HepG2 (cell line): ENCODE data around the gene CPOX. TPM values are rescaled to one million over a fixed set of nuclear protein-coding genes. Genes with fewer than 3 reads are reported as not detected.

Source experiments
- ATAC-seq: fragments of 200-7000 bp; cut with Tn5 transposase; 3 replicates; pipeline ENCODE4 v1.9.1; 2020; ENCODE audit warnings: mild to moderate bottlenecking, moderate library complexity
- BruUV-seq: library from RNA; stranded (reverse); fragments of 400-500 nt; replicated peaks from 2 replicates; lab custom pipeline; 2021; lab: Mats Ljungman, UMichigan
- CTCF ChIA-PET: fragments of 300-600 bp; formaldehyde crosslinking; extraction: SDS; loops from one replicate; lab custom pipeline; 2021; ENCODE audit warnings: low total read pairs, inconsistent platforms, low intra/inter-chr PET ratio; lab: Yijun Ruan, JAX
- POLR2A ChIA-PET: fragments of 350-600 bp; sonication (Branson Sonifier 250); formaldehyde crosslinking; loops from one replicate; lab custom pipeline; 2020; ENCODE audit warnings: antibody characterized with exemption, inconsistent platforms; lab: Yijun Ruan, JAX
- DNase-seq: peaks from one replicate; pipeline ENCODE4 v3.0.0-alpha.2; 2015; ENCODE audit warnings: low spot score
- FAIRE-seq: peaks from 3 replicates; lab custom pipeline; 2011; peaks lifted over from hg19 to GRCh38; lab: Jason Lieb, UNC
- H2AFZ ChIP-seq: one replicate; pipeline ENCODE4 v1.6.1; 2011; ENCODE audit warnings: low read length, inconsistent platforms
- H3K27ac ChIP-seq: fragments of 300-600 bp; 3 replicates; pipeline ENCODE4 v1.8.0; 2011; ENCODE audit warnings: mixed run types, mild to moderate bottlenecking, mixed read lengths, low read length, inconsistent platforms; ENCODE audit not compliant: insufficient read depth; ENCODE audit errors: extremely low read length
- H3K27me3 ChIP-seq, 2 experiments: fragments of 200-600 bp in 1 of 2; 2 replicates in 1 of 2; 3 replicates in 1 of 2; pipeline versions ENCODE4 v1.6.0 to v1.8.0; 2011; ENCODE audit warnings: low read length in 2 of 2, mild to moderate bottlenecking in 2 of 2, moderate library complexity in 2 of 2, inconsistent platforms in 1 of 2; ENCODE audit not compliant: insufficient read depth in 2 of 2, control insufficient read depth in 1 of 2
- H3K36me3 ChIP-seq, 2 experiments: fragments of 200-600 bp in 1 of 2; replicated peaks in 1 of 2; 2 replicates in 1 of 2; 3 replicates in 1 of 2; pipeline versions ENCODE4 v1.5.1 to v1.8.0; 2011; ENCODE audit warnings: low read length in 2 of 2, inconsistent platforms in 1 of 2; ENCODE audit not compliant: insufficient read depth in 2 of 2, control insufficient read depth in 1 of 2
- H3K4me1 ChIP-seq: 2 replicates; pipeline ENCODE4 v1.5.1; 2012; ENCODE audit warnings: low read length, inconsistent platforms; ENCODE audit not compliant: insufficient read depth
- H3K4me2 ChIP-seq: 2 replicates; pipeline ENCODE4 v1.6.0; 2011; ENCODE audit warnings: low read depth, low read length, inconsistent platforms
- H3K4me3 ChIP-seq, 3 experiments: fragments of 200-600 bp in 1 of 3; sonication (generic), shearing (Covaris generic) in 1 of 3; replicated peaks in 1 of 3; 2 replicates each; pipeline ENCODE4 v1.5.1; 2011 to 2016; ENCODE audit warnings: low read length in 3 of 3, inconsistent platforms in 2 of 3, low read depth in 2 of 3, mild to moderate bottlenecking in 2 of 3, control low read depth in 1 of 3, mixed read lengths in 1 of 3; ENCODE audit not compliant: insufficient read depth in 1 of 3
- H3K79me2 ChIP-seq: one replicate; pipeline ENCODE4 v1.6.1; 2011; ENCODE audit warnings: low read length, inconsistent platforms; ENCODE audit not compliant: insufficient read depth
- H3K9ac ChIP-seq: 2 replicates; pipeline ENCODE4 v1.6.0; 2011; ENCODE audit warnings: mild to moderate bottlenecking, low read depth, low read length, inconsistent platforms; ENCODE audit not compliant: insufficient read depth
- H3K9me3 ChIP-seq: 2 replicates; pipeline ENCODE4 v1.5.1; 2012; ENCODE audit warnings: mild to moderate bottlenecking, low read length
- H4K20me1 ChIP-seq: 2 replicates; pipeline ENCODE4 v1.6.0; 2011; ENCODE audit warnings: inconsistent platforms, mild to moderate bottlenecking, low read length, moderate library complexity; ENCODE audit not compliant: insufficient read depth
- NFAT5 ChIP-seq: sonication (generic); formaldehyde crosslinking; IDR thresholded peaks from 2 replicates; pipeline ENCODE4 v1.4.0; 2020; ENCODE audit warnings: missing genetic modification reagents
- NFE2L2 ChIP-seq: fragments of 150-350 bp; IDR thresholded peaks from 2 replicates; pipeline ENCODE4 v1.6.1; 2014; ENCODE audit warnings: low read length
- POLR2G ChIP-seq: fragments of 200-400 bp; formaldehyde crosslinking; IDR thresholded peaks from 2 replicates; pipeline ENCODE4 v1.6.1; 2018; ENCODE audit warnings: mild to moderate bottlenecking, low read depth, low read length, moderate library complexity
- SMARCC2 ChIP-seq: fragments of 450-650 bp; IDR thresholded peaks from 2 replicates; pipeline ENCODE4 v1.6.1; 2017; ENCODE audit warnings: antibody characterized with exemption, mild to moderate bottlenecking
- SNAPC5 ChIP-seq: sonication (generic); formaldehyde crosslinking; IDR thresholded peaks from 2 replicates; pipeline ENCODE4 v1.8.1; 2023; ENCODE audit warnings: mild to moderate bottlenecking, missing genetic modification reagents, borderline replicate concordance
- SSRP1 ChIP-seq: IDR thresholded peaks from 2 replicates; pipeline ENCODE4 v1.6.1; 2016; ENCODE audit warnings: control low read depth
- STAG1 ChIP-seq: sonication (generic); formaldehyde crosslinking; IDR thresholded peaks from 2 replicates; pipeline ENCODE4 v1.4.0; 2020; ENCODE audit warnings: missing genetic modification reagents
- ZBTB34 ChIP-seq: sonication (generic); formaldehyde crosslinking; IDR thresholded peaks from 2 replicates; pipeline ENCODE4 v1.8.0; 2022; ENCODE audit warnings: mild to moderate bottlenecking, missing genetic modification reagents
- ZFP36L2 ChIP-seq: sonication (generic); formaldehyde crosslinking; IDR thresholded peaks from 2 replicates; pipeline ENCODE4 v1.4.0; 2020; ENCODE audit warnings: missing genetic modification reagents
- ZNF3 ChIP-seq: IDR thresholded peaks from 2 replicates; pipeline ENCODE4 v1.7.0; 2017; ENCODE audit warnings: inconsistent platforms
- ZNF543 ChIP-seq: sonication (generic); formaldehyde crosslinking; IDR thresholded peaks from 2 replicates; pipeline ENCODE4 v1.4.0; 2020; ENCODE audit warnings: mild to moderate bottlenecking, missing genetic modification reagents
- ZNF556 ChIP-seq: sonication (generic); formaldehyde crosslinking; IDR thresholded peaks from 2 replicates; pipeline ENCODE4 v1.4.0; 2020; ENCODE audit warnings: mild to moderate bottlenecking, missing genetic modification reagents, borderline replicate concordance
- ZNF564 ChIP-seq: sonication (generic); formaldehyde crosslinking; IDR thresholded peaks from 2 replicates; pipeline ENCODE4 v1.8.1; 2023; ENCODE audit warnings: mild to moderate bottlenecking, missing genetic modification reagents
- ZSCAN25 ChIP-seq: sonication (generic); formaldehyde crosslinking; IDR thresholded peaks from 2 replicates; pipeline ENCODE4 v1.8.0; 2022; ENCODE audit warnings: mild to moderate bottlenecking, missing genetic modification reagents
- WGBS: methylation state at CpG from one replicate; pipeline ENCODE4 v1.1.6; 2017; ENCODE audit warnings: low lambda C conversion rate; 5-methylcytosine and 5-hydroxymethylcytosine counted together
- in situ Hi-C: cut with HindIII; loops from 2 replicates; pipeline ENCODE4 v1.10.0; 2017; ENCODE audit warnings: low pct_unique_long_range_greater_than_20kb; ENCODE audit not compliant: extremely low pct_ligation_motif_present
- intact Hi-C: fragments of 100-400 bp; cut with micrococcal nuclease; formaldehyde crosslinking; loops from one replicate; pipeline ENCODE4 v1.10.0; 2022; ENCODE audit not compliant: unreplicated experiment
- polyA plus RNA-seq, 8 experiments: library from polyadenylated mRNA; depleted of rRNA in 3 of 8; stranded (reverse) in 7 of 8; unstranded in 1 of 8; fragments of >200 nt; fragmentation: Illumina TruSeq in 4 of 8; extraction: Trizol in 4 of 8; gene quantifications; 2 replicates each; pipeline versions ENCODE4 v1.2.1 to v1.2.3, GENCODE V29; 2011 to 2016; ENCODE audit warnings: low read depth in 4 of 8, missing spikeins in 1 of 8, mixed read lengths in 1 of 8; ENCODE audit not compliant: insufficient read depth in 1 of 8
- total RNA-seq, 5 experiments: library from RNA; depleted of rRNA; stranded (reverse); fragments of >200 nt; fragmentation: Illumina TruSeq; extraction: Trizol; gene quantifications; 2 replicates each; pipeline ENCODE4 v1.2.3, GENCODE V29; 2016; ENCODE audit warnings: low read depth in 1 of 5

CPOX gene
- total and polyA plus RNA-seq, 2 of the 13 experiments (the other 11 are each of a cell fraction or from before 2014, with no cell fraction given), result 34.2 to 37.2 TPM

GRCh38 chr3:98545940-98546339 is 47.5 kb downstream of the CPOX start:
- CTCF ChIA-PET, result no interaction called here
- H3K27me3 ChIP-seq, result no peaks in the 10 kb centered on the region

GRCh38 chr3:98542623-98543022 is 50.8 kb downstream of the CPOX start:
- POLR2A ChIA-PET, result no interaction called here
- H3K4me3 ChIP-seq, result no peak overlapping the region
- H3K27ac ChIP-seq, result no peak overlapping the region
- no peaks in the 10 kb centered on the region for H3K36me3 ChIP-seq
- H3K79me2 ChIP-seq, result no peaks in the 10 kb centered on the region
- ATAC-seq, result no peak; the same call in 2 of the 3 replicates
- intact Hi-C loops (no loop called here), in situ Hi-C loops (no loop called here)
- H3K27me3 ChIP-seq, result no peaks in the 10 kb centered on the region
- H3K4me2 ChIP-seq, result no peak overlapping the region
- FAIRE-seq, result no peak
- H3K9me3 ChIP-seq, result no peaks in the 10 kb centered on the region
- 40% methylated on average over 1 of the region's 1 CpG for WGBS
- no peak for DNase-seq
- H3K4me1 ChIP-seq, result peaks cover 6% of the 10 kb centered on the region; the same call in 1 of the 2 replicates
- CTCF ChIA-PET, result no interaction called here
- H4K20me1 ChIP-seq, result no peaks in the 10 kb centered on the region
- H2AFZ ChIP-seq, result no peak overlapping the region
- H3K9ac ChIP-seq, result no peak overlapping the region
- BruUV-seq, result no TSS peak
- no peak for TF ChIP-seq POLR2G
- no peak for TF ChIP-seq ZNF564
- TF ChIP-seq SNAPC5 (CRISPR knock-in tag), result no peak
- no peak for TF ChIP-seq ZSCAN25 (CRISPR knock-in tag)
- no peak for TF ChIP-seq ZBTB34 (CRISPR knock-in tag)
- TF ChIP-seq SMARCC2, result no peak
- no peak for TF ChIP-seq ZFP36L2
- no peak for TF ChIP-seq STAG1 (CRISPR knock-in tag)
- TF ChIP-seq NFAT5 (CRISPR knock-in tag), result no peak
- no peak for TF ChIP-seq ZNF543 (CRISPR knock-in tag)
- TF ChIP-seq ZNF3 (CRISPR knock-in tag), result no peak

More at GRCh38 chr3:98545940-98546339, 47.5 kb downstream of the CPOX start:
- H3K4me1 ChIP-seq, result peaks cover 6% of the 10 kb centered on the region; the same call in 1 of the 2 replicates
- H3K4me3 ChIP-seq, result no peak overlapping the region
- no peaks in the 10 kb centered on the region for H4K20me1 ChIP-seq
- no TSS peak for BruUV-seq
- intact Hi-C loops (no loop called here), in situ Hi-C loops (no loop called here)
- no peak for TF ChIP-seq NFE2L2
- no peak for TF ChIP-seq SSRP1 (CRISPR knock-in tag)
- TF ChIP-seq ZNF556, result no peak
- H3K79me2 ChIP-seq, result no peaks in the 10 kb centered on the region
- no peak overlapping the region for H2AFZ ChIP-seq
- H3K4me2 ChIP-seq, result no peak overlapping the region
- ATAC-seq (no peak), FAIRE-seq (no peak), DNase-seq (no peak)
- POLR2A ChIA-PET, result no interaction called here
- no peaks in the 10 kb centered on the region for H3K9me3 ChIP-seq
- 29% methylated on average over 5 of the region's 5 CpGs for WGBS
- H3K9ac ChIP-seq, result no peak overlapping the region
- no peak overlapping the region for H3K27ac ChIP-seq
- H3K36me3 ChIP-seq, result no peaks in the 10 kb centered on the region
